GM23338 (cell line): ENCODE data around the gene BEND5.

Source experiments
- EZH2 ChIP-seq: fragments of 200-600 bp; sonication (generic); IDR thresholded peaks from one replicate; pipeline ENCODE4 v1.8.0; 2017; ENCODE audit warnings: antibody characterized with exemption, mild to moderate bottlenecking, low read depth; ENCODE audit not compliant: unreplicated experiment
- POLR2AphosphoS5 ChIP-seq: IDR thresholded peaks from 2 replicates; pipeline ENCODE4 v1.6.1; 2016; ENCODE audit warnings: antibody characterized with exemption, low read depth
- TF ChIP-seq, protein P1 (sequence below), 2 experiments: fragments of 200-600 bp in 1 of 2; sonication (generic) in 1 of 2; conservative IDR thresholded peaks; 2 replicates each; pipeline versions ENCODE4 v1.5.1 to v1.6.1; 2016 to 2017; ENCODE audit warnings: antibody characterized with exemption in 2 of 2, low read depth in 2 of 2, mild to moderate bottlenecking in 2 of 2, moderate library complexity in 1 of 2

DNA sequence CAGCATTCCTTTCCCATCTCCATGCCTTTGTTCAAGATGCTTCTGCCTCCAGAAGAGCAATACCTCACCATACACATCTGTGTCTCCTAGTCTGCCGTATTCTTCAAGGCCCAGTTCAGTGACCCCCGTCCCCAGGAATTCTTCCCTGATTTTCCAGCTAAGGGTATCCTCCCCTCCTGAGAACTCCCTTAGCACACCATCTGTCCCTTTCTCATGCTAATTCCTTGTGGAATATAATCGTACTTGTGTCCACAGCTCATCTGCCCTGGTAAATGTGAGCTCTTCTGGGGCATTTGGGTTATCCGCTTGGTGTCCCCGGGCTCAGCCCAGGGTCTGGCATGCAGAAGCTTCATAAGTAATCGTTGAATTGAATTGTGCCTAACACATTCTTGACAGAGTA lies 40.9 kb downstream of the BEND5 start:
- TF ChIP-seq, protein P1, sequence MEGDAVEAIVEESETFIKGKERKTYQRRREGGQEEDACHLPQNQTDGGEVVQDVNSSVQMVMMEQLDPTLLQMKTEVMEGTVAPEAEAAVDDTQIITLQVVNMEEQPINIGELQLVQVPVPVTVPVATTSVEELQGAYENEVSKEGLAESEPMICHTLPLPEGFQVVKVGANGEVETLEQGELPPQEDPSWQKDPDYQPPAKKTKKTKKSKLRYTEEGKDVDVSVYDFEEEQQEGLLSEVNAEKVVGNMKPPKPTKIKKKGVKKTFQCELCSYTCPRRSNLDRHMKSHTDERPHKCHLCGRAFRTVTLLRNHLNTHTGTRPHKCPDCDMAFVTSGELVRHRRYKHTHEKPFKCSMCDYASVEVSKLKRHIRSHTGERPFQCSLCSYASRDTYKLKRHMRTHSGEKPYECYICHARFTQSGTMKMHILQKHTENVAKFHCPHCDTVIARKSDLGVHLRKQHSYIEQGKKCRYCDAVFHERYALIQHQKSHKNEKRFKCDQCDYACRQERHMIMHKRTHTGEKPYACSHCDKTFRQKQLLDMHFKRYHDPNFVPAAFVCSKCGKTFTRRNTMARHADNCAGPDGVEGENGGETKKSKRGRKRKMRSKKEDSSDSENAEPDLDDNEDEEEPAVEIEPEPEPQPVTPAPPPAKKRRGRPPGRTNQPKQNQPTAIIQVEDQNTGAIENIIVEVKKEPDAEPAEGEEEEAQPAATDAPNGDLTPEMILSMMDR (conservative IDR thresholded peaks at IDR 0.05; ENCODE audit: low read depth in 2 of 2), result no peak
- TF ChIP-seq EZH2 (no peak), POLR2AphosphoS5 (no peak)
